ENCODE measurements around the gene SKAP1.
"Not testable (repeated sequence)": the region's sequence is repeated elsewhere in the genome, so short reads cannot be mapped to it uniquely, and the experiment has no call there.

SKAP1 gene

GRCh38 chr17:48413613-48414405 is 16.2 kb downstream of the SKAP1 start:
- no peak for DNase-seq (ENCODE audit: low read depth in 2 of 2)

DNA sequence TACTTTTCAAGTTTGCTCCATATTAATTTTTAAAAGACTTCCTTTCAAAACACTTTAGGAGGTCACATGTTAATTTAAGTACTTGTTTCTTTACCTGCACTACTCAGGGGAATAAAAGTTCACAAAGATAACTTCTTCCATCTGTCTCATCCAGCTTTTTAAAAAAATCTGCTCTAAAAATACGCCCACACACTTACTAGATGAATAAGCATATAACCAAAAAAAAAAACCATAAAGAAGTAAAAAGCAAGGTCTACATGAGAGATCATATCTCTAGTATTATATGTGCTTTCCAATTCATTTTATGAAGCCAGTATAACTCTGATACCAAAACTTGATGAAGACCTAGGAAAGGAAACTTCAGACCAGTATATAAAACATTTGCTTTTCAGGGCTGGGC is 17.2 kb downstream of the SKAP1 start:
- no peak for DNase-seq (ENCODE audit: low read depth in 2 of 2)

GRCh38 chr17:48410821-48411220 is 19.2 kb downstream of the SKAP1 start:
- DNase-seq (ENCODE audit: low read depth in 2 of 2): not testable (repeated sequence)

- DNase-seq (ENCODE audit: low read depth in 2 of 2): no peak
Measured at GRCh38 chr17:48409607-48410006, 20.4 kb downstream of the SKAP1 start.

GRCh38 chr17:48406936-48407567 is 23.0 kb downstream of the SKAP1 start:
- DNase-seq (ENCODE audit: low read depth in 2 of 2): no peak

- no peak for DNase-seq (ENCODE audit: low read depth in 2 of 2)
Measured at GRCh38 chr17:48394821-48395220, 35.2 kb downstream of the SKAP1 start.

DNA sequence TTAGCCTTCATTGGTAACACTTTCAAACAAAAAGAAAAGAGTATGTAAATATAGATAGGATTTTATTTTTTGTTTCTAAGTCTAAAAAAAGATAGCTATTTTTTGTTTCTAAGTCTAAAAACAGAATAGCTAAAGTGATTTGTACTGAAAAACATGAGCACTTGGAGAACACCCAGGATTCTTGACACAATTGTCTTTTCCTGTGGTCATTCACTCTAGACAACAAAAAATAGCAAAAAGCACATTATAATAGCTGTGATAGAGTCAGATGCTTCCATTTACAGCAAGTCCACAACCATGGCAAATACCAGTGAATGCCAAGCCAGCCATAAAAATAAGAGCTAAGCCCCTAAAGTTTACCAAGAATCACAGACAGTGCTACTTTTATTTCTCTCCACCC is 36.7 kb downstream of the SKAP1 start:
- no peak for DNase-seq (ENCODE audit: low read depth in 2 of 2)

- no peak for DNase-seq (ENCODE audit: low read depth in 2 of 2)
Measured at GRCh38 chr17:48392857-48393256, 37.2 kb downstream of the SKAP1 start.

DNA sequence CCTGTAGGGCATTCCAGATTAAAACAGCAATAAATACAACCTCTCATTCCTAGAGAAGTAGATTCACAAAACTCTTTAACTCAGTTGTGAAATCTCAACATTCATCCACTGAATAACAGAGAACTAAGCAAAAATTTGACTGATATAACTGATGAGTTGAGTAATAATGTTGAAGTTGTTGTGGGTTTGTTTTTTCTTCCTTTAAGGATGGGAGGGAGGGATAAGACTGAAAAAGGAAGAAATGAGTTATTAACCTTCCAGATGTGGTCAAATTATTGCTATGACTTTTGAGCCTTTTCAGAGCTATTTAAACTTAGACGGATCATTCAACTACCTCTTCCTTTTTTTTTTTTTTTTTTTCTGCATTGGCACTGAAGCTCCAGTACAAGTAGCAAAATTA is 38.6 kb downstream of the SKAP1 start:
- DNase-seq (ENCODE audit: low read depth in 2 of 2): no peak

GRCh38 chr17:48389903-48390302 is 40.1 kb downstream of the SKAP1 start:
- no peak for DNase-seq (ENCODE audit: low read depth in 2 of 2)

DNA sequence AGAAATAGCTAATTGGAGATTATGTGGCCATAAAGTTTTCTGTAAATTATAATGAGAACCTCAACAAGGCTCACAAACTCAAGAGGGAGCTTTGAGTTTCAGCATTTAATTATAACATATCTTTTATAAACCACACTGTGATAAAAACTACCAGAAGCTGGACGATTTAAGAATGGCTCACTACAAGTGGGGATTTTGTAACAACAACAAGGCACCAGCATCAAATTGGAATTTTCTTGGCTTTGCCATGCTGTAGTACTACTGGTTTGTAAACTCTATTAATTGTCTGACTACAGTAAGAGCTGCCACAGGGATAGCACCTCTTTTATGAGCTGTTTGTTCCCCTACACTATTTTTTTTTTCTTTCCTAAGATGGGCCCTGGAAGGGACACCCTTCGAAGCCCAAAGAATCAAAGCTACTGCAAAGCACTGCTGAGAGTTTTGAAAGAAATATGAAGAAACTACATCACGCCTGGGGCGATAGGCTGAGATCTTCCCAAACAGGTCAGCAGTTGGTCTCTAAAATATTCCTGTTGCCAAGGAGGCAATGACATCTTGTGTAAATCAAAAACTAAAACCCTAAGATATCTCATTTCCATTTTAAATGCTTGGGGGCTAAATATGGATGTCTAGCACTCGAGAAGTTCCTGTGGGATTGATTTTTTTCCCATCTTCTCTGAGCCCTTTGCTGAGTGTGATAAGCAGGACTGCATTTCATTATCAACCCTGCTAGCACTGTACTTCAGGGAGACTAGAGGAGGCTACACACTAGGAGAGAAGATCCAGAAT is 40.9 kb downstream of the SKAP1 start:
- DNase-seq (ENCODE audit: low read depth in 2 of 2): no peak

DNA sequence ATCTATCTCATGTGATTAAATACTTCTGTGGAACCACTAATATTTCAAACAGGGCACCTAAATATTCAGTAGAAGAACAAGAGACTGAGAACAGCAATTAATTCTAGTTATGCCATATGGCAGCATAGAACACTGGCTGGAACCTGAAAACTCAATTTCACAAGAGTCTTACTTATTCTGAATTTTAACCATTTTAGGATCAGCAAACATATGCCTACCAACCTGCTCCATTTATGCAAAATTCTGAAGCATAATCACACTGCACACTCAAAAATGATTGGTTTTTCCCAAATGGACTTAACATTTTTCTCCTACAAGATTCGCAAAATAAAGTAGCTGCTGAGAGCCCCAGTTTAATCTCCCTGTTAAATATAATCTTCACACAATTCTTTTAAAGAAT is 43.2 kb downstream of the SKAP1 start:
- DNase-seq (ENCODE audit: low read depth in 2 of 2): no peak

DNA sequence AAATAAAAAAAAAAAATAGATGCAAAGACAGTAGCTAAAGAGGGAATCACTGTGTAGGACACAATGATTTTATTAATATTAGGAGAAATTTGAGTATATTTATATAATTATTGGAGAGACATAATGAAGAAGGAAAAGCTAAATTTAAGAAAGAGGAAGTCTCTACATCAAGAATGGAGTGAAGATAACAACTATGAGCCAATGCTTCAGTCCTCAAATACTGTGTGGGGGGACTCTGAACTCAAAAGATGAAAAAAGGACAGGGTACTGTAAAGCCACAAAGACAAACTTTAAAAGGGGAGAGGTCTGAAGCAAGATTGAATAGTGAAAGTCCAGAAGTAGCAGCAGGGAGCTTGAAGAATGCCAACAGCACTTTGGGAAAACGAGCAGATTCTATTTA is 44.7 kb downstream of the SKAP1 start:
- DNase-seq (ENCODE audit: low read depth in 2 of 2): no peak

DNA sequence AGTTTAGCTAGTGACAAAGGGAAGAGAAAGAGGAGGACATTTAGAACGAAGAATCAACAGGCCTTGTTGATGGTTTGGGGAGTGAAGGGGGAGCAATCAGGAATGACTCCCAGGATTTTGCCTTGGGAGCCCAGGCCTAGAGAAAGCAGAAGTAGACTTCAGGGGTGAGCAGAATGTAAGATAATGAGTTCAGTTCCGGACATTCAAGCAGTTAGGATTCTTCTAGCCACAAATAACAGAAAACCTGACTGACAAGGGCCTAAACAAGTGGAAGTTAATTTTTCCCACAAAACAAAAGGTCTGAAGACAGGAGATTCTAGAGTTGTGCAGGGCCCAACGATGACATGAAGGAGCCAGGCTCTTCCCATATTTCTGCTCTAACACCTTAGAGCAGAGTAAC is 45.9 kb downstream of the SKAP1 start:
- DNase-seq (ENCODE audit: low read depth in 2 of 2): no peak

DNA sequence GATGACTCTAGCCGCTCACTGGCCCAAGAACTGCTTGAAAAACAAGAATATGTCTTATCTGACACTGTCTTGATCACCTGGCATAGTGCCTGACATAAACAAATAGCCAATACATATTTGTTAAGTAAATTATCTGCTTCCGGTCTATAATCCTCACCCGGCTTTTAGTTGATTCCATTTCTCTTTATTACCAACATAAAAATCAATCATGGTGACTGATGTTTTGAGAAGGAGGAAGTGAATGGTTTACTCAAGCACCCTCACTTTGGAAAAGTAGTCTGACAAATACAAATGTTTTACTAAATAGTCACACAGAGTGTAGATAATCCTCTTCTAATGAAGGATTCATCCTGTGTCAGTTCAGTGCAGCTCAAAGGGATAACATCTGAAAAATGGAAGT is 47.0 kb downstream of the SKAP1 start:
- DNase-seq (ENCODE audit: low read depth in 2 of 2): no peak

DNA sequence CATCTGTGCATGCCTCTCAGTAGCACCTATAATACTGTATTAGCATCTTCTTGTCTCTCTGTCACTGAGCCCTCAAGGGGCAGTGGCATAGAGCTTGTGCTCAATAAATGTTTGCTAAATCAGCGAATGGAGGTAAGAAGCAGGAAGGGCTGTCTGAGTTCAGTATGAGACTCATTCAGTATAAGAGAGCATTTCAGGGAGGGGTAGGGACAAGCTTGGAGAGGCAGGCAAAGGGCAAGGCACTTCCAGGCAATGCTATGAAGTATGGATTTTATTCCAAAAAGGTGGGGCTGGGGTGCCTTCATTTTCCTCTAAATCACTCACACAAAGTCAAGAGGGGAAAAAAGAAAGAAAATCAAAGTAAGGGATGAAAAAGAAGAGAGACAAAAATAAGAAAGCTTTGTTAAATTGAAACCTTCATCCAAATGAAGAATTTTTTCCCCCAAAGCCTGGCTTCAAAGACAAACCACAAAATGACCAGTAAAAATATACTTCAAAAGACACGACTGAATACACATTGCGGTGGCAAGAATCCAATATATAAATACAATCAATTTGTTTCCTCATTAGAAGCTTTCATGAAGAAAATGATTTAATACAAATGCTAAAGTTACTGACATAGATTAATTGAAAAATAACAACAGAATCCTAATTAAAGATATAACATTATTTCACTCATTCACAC is 51.2 kb downstream of the SKAP1 start:
- no peak for DNase-seq (ENCODE audit: low read depth in 2 of 2)

- DNase-seq (ENCODE audit: low read depth in 2 of 2): no peak
Measured at GRCh38 chr17:48378238-48378637, 51.8 kb downstream of the SKAP1 start.

DNA sequence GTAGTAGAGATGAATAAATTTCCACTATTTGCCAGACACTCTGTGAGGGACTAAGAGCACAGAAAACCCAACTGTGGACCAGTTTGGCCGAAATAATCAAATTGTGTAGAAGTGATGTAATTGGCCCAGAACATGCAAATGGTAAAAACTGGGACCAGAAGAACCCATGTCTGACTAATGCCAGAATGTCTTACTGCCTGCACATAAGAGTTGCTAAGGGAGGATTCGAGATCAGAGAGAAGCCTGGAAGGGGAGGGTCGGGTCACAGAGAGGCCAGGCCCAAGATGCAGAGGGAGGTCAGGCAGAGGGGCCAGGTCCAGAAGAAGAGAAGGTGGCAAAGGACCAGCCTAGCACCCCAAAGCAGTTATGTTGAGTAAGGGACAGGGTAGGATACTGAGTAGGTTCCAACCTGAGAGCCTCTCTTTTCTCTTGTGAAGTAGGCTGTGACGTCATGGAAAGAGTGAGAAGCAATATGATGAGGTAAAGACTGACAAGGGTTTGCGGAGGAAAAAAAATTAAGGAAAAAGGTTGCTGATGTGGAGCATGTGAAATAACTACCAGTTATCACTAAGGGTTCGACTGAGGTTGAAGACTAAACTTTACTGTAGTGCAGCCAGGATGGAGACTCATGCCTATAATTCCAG is 53.2 kb downstream of the SKAP1 start:
- DNase-seq (ENCODE audit: low read depth in 2 of 2): no peak

GRCh38 chr17:48375356-48375755 is 54.7 kb downstream of the SKAP1 start:
- no peak for DNase-seq (ENCODE audit: low read depth in 2 of 2)

DNA sequence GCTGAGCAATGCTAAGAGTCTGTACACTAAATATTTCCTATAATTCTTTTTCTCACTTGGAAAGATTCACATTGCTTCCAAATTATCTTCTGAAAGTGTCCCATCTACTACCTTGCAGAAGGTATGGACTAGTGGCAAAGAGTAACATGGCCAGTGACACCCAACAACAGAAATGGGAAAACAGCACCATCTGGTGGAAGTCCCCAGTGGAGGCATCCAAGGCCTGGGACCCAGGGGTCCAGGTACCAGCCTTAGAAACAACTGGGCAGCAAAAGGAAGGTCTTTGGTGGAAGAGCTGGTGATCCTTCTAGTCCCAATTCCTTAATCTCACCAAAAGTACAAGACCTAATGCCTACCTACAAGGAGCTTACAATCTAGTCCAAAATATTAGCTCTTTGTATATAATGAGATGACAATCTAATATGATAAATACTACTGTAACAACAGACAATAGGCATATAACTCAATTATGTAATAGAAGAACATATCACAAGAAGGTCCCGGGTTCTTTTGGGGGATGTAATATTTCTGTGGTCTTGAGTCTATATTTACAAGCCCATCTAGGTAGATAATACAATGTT is 55.3 kb downstream of the SKAP1 start:
- peak in 1 of 2 donors; percentile 10 for DNase-seq (ENCODE audit: low read depth in 2 of 2)

DNA sequence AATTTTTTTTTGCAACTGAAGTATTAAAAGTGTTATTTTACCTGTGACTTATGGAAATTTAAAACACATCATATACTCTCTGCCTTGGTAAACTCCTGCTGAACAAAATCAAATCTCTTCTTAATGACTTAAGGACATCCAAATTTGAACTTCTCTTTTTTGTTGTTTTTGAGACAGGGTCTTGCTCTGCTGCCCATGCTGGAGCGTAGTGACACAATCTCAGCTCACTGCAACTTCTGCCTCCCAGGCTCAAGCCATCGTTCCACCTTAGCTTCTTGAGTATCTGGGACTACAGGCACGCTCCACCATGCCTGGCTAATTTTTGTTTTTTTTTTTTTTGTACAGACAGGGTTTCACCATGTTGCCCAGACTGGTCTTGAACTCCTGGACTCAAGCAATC is 56.1 kb downstream of the SKAP1 start:
- DNase-seq (ENCODE audit: low read depth in 2 of 2): no peak

Measured in stimulated activated CD8-positive, alpha-beta memory T cell treated with anti-CD3 and anti-CD28 coated beads, Interleukin-7, amount 100 ng/mL, for 4 hours (primary cell).